Stimulated activated CD8-positive, alpha-beta memory T cell treated with anti-CD3 and anti-CD28 coated beads, Interleukin-12 subunit alpha, Interleukin-12 subunit beta, amount 100 ng/mL, for 24 hours (primary cell): ENCODE measurements around the gene ATRX.
"Not testable (repeated sequence)": the region's sequence is repeated elsewhere in the genome, so short reads cannot be mapped to it uniquely, and the experiment has no call there.

Source experiments
- DNase-seq: peaks from one replicate; pipeline ENCODE4 v3.0.0-alpha.2; 2020; ENCODE audit errors: extremely low read depth

The ATRX gene, protein sequence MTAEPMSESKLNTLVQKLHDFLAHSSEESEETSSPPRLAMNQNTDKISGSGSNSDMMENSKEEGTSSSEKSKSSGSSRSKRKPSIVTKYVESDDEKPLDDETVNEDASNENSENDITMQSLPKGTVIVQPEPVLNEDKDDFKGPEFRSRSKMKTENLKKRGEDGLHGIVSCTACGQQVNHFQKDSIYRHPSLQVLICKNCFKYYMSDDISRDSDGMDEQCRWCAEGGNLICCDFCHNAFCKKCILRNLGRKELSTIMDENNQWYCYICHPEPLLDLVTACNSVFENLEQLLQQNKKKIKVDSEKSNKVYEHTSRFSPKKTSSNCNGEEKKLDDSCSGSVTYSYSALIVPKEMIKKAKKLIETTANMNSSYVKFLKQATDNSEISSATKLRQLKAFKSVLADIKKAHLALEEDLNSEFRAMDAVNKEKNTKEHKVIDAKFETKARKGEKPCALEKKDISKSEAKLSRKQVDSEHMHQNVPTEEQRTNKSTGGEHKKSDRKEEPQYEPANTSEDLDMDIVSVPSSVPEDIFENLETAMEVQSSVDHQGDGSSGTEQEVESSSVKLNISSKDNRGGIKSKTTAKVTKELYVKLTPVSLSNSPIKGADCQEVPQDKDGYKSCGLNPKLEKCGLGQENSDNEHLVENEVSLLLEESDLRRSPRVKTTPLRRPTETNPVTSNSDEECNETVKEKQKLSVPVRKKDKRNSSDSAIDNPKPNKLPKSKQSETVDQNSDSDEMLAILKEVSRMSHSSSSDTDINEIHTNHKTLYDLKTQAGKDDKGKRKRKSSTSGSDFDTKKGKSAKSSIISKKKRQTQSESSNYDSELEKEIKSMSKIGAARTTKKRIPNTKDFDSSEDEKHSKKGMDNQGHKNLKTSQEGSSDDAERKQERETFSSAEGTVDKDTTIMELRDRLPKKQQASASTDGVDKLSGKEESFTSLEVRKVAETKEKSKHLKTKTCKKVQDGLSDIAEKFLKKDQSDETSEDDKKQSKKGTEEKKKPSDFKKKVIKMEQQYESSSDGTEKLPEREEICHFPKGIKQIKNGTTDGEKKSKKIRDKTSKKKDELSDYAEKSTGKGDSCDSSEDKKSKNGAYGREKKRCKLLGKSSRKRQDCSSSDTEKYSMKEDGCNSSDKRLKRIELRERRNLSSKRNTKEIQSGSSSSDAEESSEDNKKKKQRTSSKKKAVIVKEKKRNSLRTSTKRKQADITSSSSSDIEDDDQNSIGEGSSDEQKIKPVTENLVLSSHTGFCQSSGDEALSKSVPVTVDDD (N-terminal part only)

GRCh38 chrX:77785486-77786364 lies at the start of gene ATRX:
ATRX (minus strand) TSS chrX:77786216; CDS start chrX:77786001, 215 bp downstream.
- DNase-seq: peak; percentile 23

DNA sequence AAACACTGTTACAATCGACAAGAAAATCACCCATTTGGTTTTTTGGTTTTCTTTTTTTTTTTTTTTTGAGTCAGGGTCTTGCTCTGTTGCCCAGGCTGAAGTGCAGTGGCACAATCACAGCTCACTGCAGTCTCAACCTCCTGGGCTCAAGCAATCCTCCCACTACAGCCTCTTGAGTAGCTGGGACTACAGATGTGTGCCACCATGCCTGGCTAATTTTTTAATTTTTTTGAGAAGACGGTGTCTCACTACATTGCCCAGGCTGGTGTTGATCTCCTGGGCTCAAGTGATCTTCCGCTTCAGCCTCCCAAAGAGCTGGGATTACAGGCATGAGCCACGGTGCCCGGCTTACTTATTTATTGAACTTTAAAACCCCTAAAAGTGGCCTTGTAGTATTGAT lies 45.5 kb upstream of the ATRX start:
- not testable (repeated sequence) for DNase-seq

GRCh38 chrX:77821989-77822388 lies 36.0 kb upstream of the ATRX start:
- not testable (repeated sequence) for DNase-seq

DNA sequence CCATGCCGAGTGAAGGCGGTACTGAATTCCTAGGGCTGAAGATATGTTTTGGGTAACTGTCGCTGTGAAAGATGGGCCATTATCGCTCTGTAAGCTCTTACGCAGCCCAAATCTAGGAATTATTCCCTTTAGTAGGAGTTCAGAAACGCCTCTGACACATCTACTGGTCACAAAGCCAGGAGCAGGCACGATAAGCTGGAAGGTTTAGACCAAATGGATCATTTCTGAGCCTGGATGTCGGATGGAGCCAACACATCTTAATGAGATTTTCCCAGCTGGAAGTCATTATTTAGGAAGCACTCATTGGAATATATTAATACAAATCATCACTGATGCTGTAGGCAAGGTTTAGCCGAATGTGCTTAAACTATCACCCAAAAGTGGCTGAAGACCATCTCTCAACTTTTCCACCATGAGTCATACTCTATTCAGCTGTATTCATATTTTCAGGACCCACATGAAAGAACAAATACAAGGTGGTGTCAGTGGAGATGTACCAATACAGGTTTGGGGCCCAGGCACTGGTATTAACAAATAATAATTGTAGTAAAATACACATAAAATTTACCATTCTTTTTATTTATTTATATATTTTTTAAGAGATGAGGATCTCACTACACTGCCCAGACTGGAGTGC lies 34.2 kb upstream of the ATRX start:
- DNase-seq: no peak

GRCh38 chrX:77814210-77814609 lies 28.2 kb upstream of the ATRX start:
- no peak for DNase-seq

DNA sequence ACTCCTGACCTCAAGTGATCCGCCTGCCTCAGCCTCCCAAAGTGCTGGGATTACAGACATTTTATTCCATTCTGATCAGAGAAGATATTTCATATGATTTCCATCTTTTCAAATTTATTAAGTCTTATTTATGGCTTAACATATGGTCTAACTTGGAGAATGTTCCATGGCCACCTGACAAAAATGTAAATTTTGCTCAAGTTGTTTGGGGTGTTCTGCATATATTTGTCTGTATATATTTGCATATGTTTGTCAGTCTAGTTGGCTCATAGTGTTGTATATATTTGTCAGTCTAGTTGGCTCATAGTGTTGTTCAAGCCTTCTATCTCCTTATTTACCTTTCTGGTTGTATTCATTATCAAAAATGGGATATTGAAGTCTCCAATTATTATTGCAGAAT lies 16.2 kb upstream of the ATRX start:
- no peak for DNase-seq

- DNase-seq: no peak
Measured at GRCh38 chrX:77795124-77795523, 9.1 kb upstream of the ATRX start.

DNA sequence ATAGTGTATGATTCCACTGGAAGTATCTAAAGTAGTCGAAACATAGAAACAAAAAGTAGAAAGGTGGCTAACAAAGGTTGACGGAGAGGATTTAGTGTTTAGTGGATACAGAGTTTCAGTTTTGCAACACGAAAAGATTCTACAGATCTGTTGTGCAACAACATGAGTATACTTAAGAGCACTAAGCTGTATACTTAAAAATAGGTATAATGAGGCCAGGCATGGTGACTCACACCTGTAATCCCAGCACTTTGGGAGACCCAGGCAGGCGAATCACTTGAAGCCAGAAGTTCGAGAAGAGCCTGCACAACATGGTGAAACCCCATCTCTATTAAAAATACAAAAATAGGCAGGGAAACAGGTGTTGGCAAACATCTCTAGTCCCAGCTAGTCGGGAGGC lies 7.9 kb upstream of the ATRX start:
- no peak for DNase-seq

GRCh38 chrX:77788050-77788449 lies 2.0 kb upstream of the ATRX start:
- DNase-seq: no peak

DNA sequence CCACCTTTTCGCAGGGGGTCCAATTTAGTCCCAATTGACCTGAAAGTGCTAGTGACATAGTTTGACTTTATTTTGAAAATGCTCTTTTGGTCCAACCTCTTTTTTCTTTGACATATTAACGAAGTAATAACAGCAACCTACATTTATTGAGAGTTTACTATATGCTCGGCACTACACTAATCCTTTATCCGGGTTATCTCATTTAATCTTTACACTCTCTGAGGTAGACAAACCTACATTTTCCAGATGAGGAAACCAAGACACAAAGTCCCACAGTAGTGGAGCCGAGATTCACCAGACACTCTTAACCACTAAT lies 307 bp upstream of the ATRX start:
- DNase-seq: no peak

GRCh38 chrX:77779695-77780094 lies 6.3 kb downstream of the ATRX start:
- no peak for DNase-seq

GRCh38 chrX:77776659-77777058 lies 9.4 kb downstream of the ATRX start:
- no peak for DNase-seq

GRCh38 chrX:77771601-77772000 lies 14.4 kb downstream of the ATRX start:
- DNase-seq: no peak

- DNase-seq: no peak
Measured at GRCh38 chrX:77768787-77769186, 17.2 kb downstream of the ATRX start.

DNA sequence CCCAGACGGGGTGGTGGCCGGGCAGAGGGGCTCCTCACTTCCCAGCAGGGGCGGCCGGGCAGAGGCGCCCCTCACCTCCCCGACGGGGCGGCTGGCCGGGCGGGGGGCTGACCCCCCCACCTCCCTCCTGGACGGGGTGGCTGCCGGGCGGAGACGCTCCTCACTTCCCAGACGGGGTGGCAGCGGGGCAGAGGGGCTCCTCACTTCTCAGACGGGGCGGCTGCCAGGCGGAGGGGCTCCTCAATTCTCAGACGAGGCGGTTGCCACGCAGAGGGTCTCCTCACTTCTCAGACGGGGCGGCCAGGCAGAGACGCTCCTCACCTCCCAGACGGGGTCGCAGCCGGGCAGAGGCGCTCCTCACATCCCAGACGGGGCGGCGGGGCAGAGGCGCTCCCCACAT lies 19.8 kb downstream of the ATRX start:
- not testable (repeated sequence) for DNase-seq

DNA sequence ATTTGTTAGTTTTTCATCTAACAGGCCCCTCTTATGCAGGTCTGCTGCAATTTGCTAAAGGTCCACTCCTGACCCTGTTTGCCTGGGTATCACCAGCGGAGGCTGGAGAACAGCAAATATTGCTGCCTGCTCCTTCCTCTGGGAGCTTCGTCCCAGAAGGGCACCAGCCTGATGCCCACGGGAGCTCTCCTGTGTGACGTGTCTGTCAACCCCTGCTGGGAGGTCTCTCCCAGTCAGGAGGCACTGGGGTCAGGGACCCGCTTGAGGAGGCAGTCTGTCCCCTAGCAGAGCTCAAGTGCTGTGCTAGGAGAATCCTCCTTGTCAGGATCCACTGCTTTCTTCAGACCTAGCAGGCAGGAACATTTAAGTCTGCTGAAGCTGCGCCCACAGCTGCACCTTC lies 30.5 kb downstream of the ATRX start:
- DNase-seq: no peak

GRCh38 chrX:77753942-77754341 lies 32.1 kb downstream of the ATRX start:
- DNase-seq: not testable (repeated sequence)

- DNase-seq: no peak
Measured at GRCh38 chrX:77749695-77750094, 36.3 kb downstream of the ATRX start.

GRCh38 chrX:77743720-77744119 lies 42.3 kb downstream of the ATRX start:
- DNase-seq: no peak

DNA sequence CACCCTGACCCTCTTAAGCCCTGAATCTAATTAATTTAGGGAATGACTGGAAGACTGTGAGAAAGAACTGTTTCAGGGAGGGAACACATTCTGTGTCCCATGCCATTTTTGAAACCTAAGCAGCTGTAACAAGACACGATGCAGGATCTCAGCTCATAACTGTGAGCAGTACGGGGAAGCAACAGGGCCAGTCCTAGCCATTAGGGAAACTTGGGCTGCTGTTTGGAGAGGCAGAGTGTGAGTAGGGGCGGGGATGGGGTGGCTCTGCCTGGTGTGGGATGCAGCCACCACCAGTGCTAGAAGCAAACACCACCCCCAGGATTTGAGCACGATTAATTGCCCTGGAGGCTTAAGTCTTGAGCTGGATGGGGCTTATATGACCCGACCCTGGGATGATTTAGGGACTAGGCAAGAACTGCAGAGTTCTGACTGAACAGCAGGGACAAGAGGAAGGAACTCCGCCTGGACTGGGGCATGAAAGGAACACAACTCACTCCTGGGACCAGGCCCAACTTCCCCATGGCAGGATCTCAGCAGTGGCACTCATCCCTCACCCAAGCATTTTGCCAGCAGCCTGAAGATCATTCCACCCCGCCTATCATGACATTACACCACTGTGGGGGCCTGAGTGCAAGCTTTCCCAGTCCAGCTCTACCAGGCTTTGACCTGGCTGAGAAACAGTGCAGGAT lies 43.1 kb downstream of the ATRX start:
- no peak for DNase-seq
